Ascending aorta (tissue), 2 donors: ENCODE measurements around the gene DTL. TPM values are rescaled to one million over a fixed set of nuclear protein-coding genes. Genes with fewer than 3 reads are reported as not detected.

Experiments used
- DNase-seq, 2 donors: peaks; one replicate each; pipeline ENCODE4 v3.0.0-alpha.2; 2019; ENCODE audit warnings: low spot score in 2 of 2
- H3K27ac ChIP-seq, 2 donors: fragments of 200-600 bp; sonication (generic); one replicate each; pipeline ENCODE4 v1.5.1; 2016 to 2017; ENCODE audit warnings: mild to moderate bottlenecking in 1 of 2
- H3K27me3 ChIP-seq: fragments of 200-600 bp; sonication (generic); one replicate; pipeline ENCODE4 v1.5.1; 2017
- H3K36me3 ChIP-seq, 2 donors: fragments of 200-600 bp; sonication (generic); one replicate each; pipeline ENCODE4 v1.5.1; 2016
- H3K4me1 ChIP-seq, 2 donors: fragments of 200-600 bp; sonication (generic); one replicate each; pipeline ENCODE4 v1.5.1; 2016 to 2017; ENCODE audit warnings: mild to moderate bottlenecking in 1 of 2
- H3K4me3 ChIP-seq, 2 donors: fragments of 200-600 bp; sonication (generic); one replicate each; pipeline ENCODE4 v1.5.1; 2016 to 2017; ENCODE audit warnings: mild to moderate bottlenecking in 1 of 2
- H3K9me3 ChIP-seq, 2 donors: fragments of 200-600 bp; sonication (generic); one replicate each; pipeline ENCODE4 v1.5.1; 2016
- intact Hi-C: fragments of 100-400 bp; cut with DNase I; formaldehyde crosslinking; loops from one replicate; pipeline ENCODE4 v1.15.1; 2023
- total RNA-seq: library from RNA; depleted of rRNA; stranded (reverse); fragments of >200 nt; gene quantifications from one replicate; pipeline ENCODE4 v1.1.0, GENCODE V29; 2016
- TF ChIP-seq, protein P1 (sequence below), 3 experiments: fragments of 200-600 bp in 2 of 3; fragments of 450-650 bp in 1 of 3; sonication (generic) in 2 of 3; IDR thresholded peaks; one replicate each; pipeline ENCODE4 v1.5.1; 2016 to 2019; ENCODE audit warnings: antibody characterized with exemption in 3 of 3, mild to moderate bottlenecking in 1 of 3, moderate library complexity in 1 of 3

DTL gene
- total RNA-seq, 1 donor from 2014 or later, result not detected

DNA sequence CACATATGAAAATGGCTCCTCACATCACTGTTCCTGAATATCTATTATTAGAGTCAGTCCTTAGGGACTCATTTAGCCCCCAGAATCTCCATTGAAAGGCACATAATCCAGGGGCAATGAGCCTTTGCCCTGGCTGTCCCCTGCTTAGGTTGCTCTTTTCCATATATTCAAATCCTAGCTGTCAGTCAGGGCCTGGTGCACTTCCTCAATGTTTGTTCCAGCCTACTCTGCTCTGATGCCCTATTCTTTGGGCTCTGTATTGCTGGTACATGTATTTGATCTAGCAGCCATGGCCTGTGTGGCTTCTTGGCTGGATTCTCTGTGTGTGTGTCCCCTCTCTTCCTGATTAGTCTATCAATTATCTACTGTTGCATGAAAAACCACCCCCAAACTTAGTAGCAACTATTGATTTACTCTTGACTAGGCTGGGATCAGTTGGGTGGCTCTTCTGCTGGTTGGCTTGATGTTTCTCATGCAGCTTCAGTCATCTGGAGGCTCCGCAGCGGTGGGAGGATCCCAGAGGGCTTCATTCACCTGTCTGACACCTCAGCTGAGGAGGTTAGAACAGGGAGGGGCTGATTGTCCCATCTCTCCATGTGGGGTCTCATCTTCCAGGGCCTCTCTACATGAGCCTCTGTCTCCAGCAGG lies 107.5 kb downstream of the DTL start:
- H3K4me3 ChIP-seq, result no peak overlapping the region
- H3K27me3 ChIP-seq, result no peaks in the 10 kb centered on the region
- DNase-seq, result no peak
- intact Hi-C loops, result no loop called here
- H3K4me1 ChIP-seq, result no peaks in the 10 kb centered on the region
- no peaks in the 10 kb centered on the region for H3K36me3 ChIP-seq
- H3K27ac ChIP-seq, result no peak overlapping the region
- no peaks in the 10 kb centered on the region for H3K9me3 ChIP-seq
- TF ChIP-seq, protein P1, sequence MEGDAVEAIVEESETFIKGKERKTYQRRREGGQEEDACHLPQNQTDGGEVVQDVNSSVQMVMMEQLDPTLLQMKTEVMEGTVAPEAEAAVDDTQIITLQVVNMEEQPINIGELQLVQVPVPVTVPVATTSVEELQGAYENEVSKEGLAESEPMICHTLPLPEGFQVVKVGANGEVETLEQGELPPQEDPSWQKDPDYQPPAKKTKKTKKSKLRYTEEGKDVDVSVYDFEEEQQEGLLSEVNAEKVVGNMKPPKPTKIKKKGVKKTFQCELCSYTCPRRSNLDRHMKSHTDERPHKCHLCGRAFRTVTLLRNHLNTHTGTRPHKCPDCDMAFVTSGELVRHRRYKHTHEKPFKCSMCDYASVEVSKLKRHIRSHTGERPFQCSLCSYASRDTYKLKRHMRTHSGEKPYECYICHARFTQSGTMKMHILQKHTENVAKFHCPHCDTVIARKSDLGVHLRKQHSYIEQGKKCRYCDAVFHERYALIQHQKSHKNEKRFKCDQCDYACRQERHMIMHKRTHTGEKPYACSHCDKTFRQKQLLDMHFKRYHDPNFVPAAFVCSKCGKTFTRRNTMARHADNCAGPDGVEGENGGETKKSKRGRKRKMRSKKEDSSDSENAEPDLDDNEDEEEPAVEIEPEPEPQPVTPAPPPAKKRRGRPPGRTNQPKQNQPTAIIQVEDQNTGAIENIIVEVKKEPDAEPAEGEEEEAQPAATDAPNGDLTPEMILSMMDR (IDR thresholded peaks at IDR 0.05), result no peak

DNA sequence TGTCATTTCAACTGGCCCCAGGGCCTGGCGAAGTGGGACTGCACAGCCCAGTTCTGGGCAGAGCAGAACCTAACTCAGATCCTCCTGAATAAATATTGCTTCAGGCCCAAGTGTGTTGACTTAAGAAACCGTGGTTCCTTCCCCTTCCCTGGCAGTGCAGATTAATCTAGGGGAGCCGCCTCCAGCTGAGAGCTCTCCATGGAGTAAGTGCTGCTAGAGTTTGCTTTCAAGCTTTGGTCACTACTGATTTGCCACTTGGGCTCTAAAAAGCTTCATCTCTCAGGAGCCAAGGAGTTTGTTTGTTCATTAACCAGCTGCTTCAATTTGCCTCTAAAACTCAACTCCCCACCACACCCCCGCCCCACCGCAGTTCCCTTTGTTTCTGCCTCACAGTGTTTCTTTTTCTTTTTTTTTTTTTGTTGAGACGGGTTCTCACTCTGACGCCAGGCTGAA lies 112.1 kb downstream of the DTL start:
- Histone ChIP-seq H3K27me3 (no peaks in the 10 kb centered on the region), H3K36me3 (no peaks in the 10 kb centered on the region), H3K27ac (no peak overlapping the region), H3K4me3 (no peak overlapping the region), H3K4me1 (no peaks in the 10 kb centered on the region), H3K9me3 (no peaks in the 10 kb centered on the region)
- DNase-seq, result no peak
- intact Hi-C loops, result no loop called here
- TF ChIP-seq, protein P1 (IDR thresholded peaks at IDR 0.05), result no peak

GRCh38 chr1:212149566-212149965 lies 114.0 kb downstream of the DTL start:
- TF ChIP-seq, protein P1 (IDR thresholded peaks at IDR 0.05), result no peak

DNA sequence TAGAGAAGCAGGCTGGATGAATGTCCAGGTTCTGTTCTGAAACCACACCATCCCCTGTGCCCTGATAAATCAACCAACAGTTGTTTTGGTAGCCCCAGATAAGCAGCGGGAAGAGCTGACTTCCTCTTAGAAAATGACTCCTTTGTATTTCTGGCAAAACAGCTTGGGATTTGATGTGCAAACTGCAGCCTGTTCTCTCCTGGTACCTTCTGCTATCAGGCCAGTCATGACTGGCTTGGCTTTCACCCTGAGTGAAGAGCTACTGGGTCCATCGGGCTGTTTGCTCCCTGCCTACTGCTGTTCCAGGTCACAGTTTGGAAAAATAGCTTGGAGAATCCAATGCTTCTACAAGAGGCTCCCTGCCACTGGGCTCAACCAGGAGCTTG lies 116.8 kb downstream of the DTL start:
- Histone ChIP-seq H3K4me1 (no peaks in the 10 kb centered on the region), H3K27me3 (no peaks in the 10 kb centered on the region), H3K9me3 (no peaks in the 10 kb centered on the region), H3K36me3 (no peaks in the 10 kb centered on the region), H3K4me3 (no peak overlapping the region), H3K27ac (no peak overlapping the region)
- intact Hi-C loops, result no loop called here
- TF ChIP-seq, protein P1 (IDR thresholded peaks at IDR 0.05), result no peak
- DNase-seq, result no peak

More at GRCh38 chr1:212149566-212149965, 114.0 kb downstream of the DTL start:
- Histone ChIP-seq H3K9me3 (no peaks in the 10 kb centered on the region), H3K27me3 (no peaks in the 10 kb centered on the region), H3K4me1 (no peaks in the 10 kb centered on the region), H3K4me3 (no peak overlapping the region), H3K36me3 (no peaks in the 10 kb centered on the region), H3K27ac (no peak overlapping the region)
- intact Hi-C loops, result no loop called here
- no peak for DNase-seq

- Histone ChIP-seq H3K27me3 (no peaks in the 10 kb centered on the region), H3K4me1 (no peaks in the 10 kb centered on the region), H3K27ac (no peak overlapping the region), H3K4me3 (no peak overlapping the region), H3K36me3 (no peaks in the 10 kb centered on the region), H3K9me3 (no peaks in the 10 kb centered on the region)
- TF ChIP-seq, protein P1 (IDR thresholded peaks at IDR 0.05), result no peak
- no peak for DNase-seq
- intact Hi-C loops, result no loop called here
Measured at GRCh38 chr1:212152869-212153268, 117.3 kb downstream of the DTL start.

GRCh38 chr1:212153635-212154034 lies 118.1 kb downstream of the DTL start:
- no peaks in the 10 kb centered on the region for H3K27me3 ChIP-seq
- no peaks in the 10 kb centered on the region for H3K9me3 ChIP-seq
- H3K4me1 ChIP-seq, result no peaks in the 10 kb centered on the region
- TF ChIP-seq, protein P1 (IDR thresholded peaks at IDR 0.05), result no peak
- intact Hi-C loops, result no loop called here
- H3K36me3 ChIP-seq, result no peaks in the 10 kb centered on the region
- H3K27ac ChIP-seq, result no peak overlapping the region
- no peak for DNase-seq
- H3K4me3 ChIP-seq, result no peak overlapping the region
